Neural progenitor cell (in vitro differentiated cells): Measurements from ENCODE around the gene KIAA0825. TPM values are rescaled to one million over a fixed set of nuclear protein-coding genes. Genes with fewer than 3 reads are reported as not detected.

Experiments used
- DNase-seq: peaks from one replicate; pipeline ENCODE4 v3.0.0-alpha.2; 2016; ENCODE audit warnings: low spot score
- H2AFZ ChIP-seq: fragments of 200-600 bp; sonication (generic); replicated peaks from 2 replicates; pipeline ENCODE4 v1.6.1; 2016; ENCODE audit warnings: antibody characterized with exemption
- H3F3A ChIP-seq: fragments of 200-600 bp; sonication (generic); 2 replicates; pipeline ENCODE4 v1.6.1; 2016; ENCODE audit warnings: antibody characterized with exemption, low read depth
- H3K27ac ChIP-seq: fragments of 200-600 bp; sonication (generic); 2 replicates; pipeline ENCODE4 v1.5.1; 2016; ENCODE audit warnings: mild to moderate bottlenecking
- H3K27me3 ChIP-seq: fragments of 200-600 bp; sonication (generic); 2 replicates; pipeline ENCODE4 v1.6.1; 2016; ENCODE audit warnings: mild to moderate bottlenecking, moderate library complexity
- H3K36me3 ChIP-seq: fragments of 200-600 bp; sonication (generic); 2 replicates; pipeline ENCODE4 v1.5.1; 2016
- H3K4me1 ChIP-seq: fragments of 200-600 bp; sonication (generic); 2 replicates; pipeline ENCODE4 v1.6.1; 2016; ENCODE audit warnings: mixed run types
- H3K4me2 ChIP-seq: fragments of 200-600 bp; sonication (generic); 2 replicates; pipeline ENCODE4 v1.6.1; 2016
- H3K4me3 ChIP-seq: fragments of 200-600 bp; sonication (generic); 2 replicates; pipeline ENCODE4 v1.5.1; 2016
- H3K79me2 ChIP-seq: fragments of 200-600 bp; sonication (generic); 2 replicates; pipeline ENCODE4 v1.6.1; 2016; ENCODE audit warnings: low read depth
- H3K9ac ChIP-seq: fragments of 200-600 bp; sonication (generic); 2 replicates; pipeline ENCODE4 v1.6.1; 2016
- H3K9me3 ChIP-seq: fragments of 200-600 bp; sonication (generic); 2 replicates; pipeline ENCODE4 v1.5.1; 2016; ENCODE audit warnings: low read depth
- H4K20me1 ChIP-seq: fragments of 200-600 bp; sonication (generic); 2 replicates; pipeline ENCODE4 v1.6.1; 2016; ENCODE audit warnings: low read depth
- H3K27ac Mint-ChIP-seq: 3 replicates; pipeline ENCODE4 v1.8.0; 2021; ENCODE audit warnings: mixed read lengths
- H3K27me3 Mint-ChIP-seq: 2 replicates; pipeline ENCODE4 v1.8.0; 2022; ENCODE audit warnings: low read depth, mild to moderate bottlenecking, inconsistent platforms, moderate library complexity, mixed read lengths; ENCODE audit not compliant: insufficient read depth
- H3K36me3 Mint-ChIP-seq: 3 replicates; pipeline ENCODE4 v1.8.0; 2021; ENCODE audit warnings: mixed read lengths
- H3K4me1 Mint-ChIP-seq: 3 replicates; pipeline ENCODE4 v1.8.0; 2021; ENCODE audit warnings: mixed read lengths
- H3K4me3 Mint-ChIP-seq: 3 replicates; pipeline ENCODE4 v1.8.0; 2021; ENCODE audit warnings: mild to moderate bottlenecking, moderate library complexity, mixed read lengths
- H3K9me3 Mint-ChIP-seq: 3 replicates; pipeline ENCODE4 v1.8.0; 2020; ENCODE audit warnings: mixed read lengths
- EZH2 ChIP-seq: fragments of 200-600 bp; sonication (generic); IDR thresholded peaks from 2 replicates; pipeline ENCODE4 v1.6.1; 2017; ENCODE audit warnings: antibody characterized with exemption, mild to moderate bottlenecking, moderate library complexity
- EZH2phosphoT487 ChIP-seq: fragments of 200-600 bp; sonication (generic); IDR thresholded peaks from 2 replicates; pipeline ENCODE4 v1.6.1; 2017; ENCODE audit warnings: antibody characterized with exemption
- total RNA-seq: library from RNA; depleted of rRNA; stranded (reverse); fragments of >200 nt; gene quantifications from 2 replicates; pipeline ENCODE4 v1.2.3, GENCODE V29; 2015; ENCODE audit warnings: low replicate concordance
- TF ChIP-seq, protein P1 (sequence below): fragments of 200-600 bp; sonication (generic); IDR thresholded peaks from 2 replicates; pipeline ENCODE4 v1.5.1; 2017; ENCODE audit warnings: antibody characterized with exemption, mild to moderate bottlenecking

The KIAA0825 gene
- total RNA-seq, 1 donor from 2014 or later, result 3.7 TPM

DNA sequence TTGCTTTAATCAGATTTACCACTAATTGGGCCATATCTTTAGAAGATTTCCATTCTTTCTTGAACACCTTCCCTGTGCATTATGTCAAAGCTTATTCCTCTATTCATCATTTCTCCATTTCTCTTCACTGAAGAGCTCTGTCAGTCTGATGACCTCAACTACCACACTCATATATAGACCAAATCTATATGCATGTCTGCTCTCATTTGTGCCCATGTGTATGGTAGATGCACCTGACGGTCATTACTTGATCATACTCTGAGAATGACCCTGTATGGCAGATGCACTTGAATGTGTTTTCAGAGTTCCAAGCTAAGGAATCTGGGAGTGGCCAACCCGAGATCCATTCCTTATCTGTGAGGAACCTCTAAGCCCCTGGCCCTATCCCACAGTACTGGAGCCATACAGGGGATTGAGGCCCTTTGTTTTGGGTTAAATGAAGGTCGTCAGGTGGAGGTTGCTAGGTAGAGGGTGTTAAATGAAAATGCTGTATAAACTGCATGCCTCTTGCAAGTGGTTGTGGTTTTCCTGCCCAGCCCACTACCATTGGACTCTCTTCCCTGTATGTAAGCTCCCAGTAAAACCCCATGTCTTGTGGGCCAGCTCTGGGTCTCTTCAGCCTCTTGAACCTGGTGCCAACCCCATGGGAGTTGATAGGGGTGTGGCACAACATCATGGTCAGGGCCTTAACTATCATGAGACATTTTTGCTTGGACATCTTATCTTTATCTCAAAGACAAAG lies 229.5 kb downstream of the KIAA0825 start:
- no peaks in the 10 kb centered on the region for H3K27me3 Mint-ChIP-seq
- no peaks in the 10 kb centered on the region for H3K4me1 Mint-ChIP-seq

DNA sequence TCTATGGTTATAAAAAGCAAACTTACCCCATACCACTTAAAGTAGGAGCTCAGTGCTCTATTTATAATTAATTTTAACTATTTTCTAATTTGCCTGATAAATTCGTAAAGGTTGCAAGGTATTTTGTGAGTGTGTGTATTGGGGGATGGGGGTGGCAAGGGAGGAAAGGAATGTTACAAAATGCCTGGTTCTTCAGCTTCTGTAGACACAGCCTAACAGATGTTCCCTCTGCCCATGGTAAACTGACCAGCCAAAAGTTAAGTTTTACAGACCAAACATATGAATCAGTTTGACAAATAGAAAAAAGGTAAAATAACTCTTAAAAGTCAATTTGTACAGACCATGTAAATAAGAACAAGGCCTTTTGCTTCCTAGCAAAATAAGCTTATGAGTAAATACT lies 232.6 kb downstream of the KIAA0825 start:
- Histone ChIP-seq H3K4me2 (no peak overlapping the region), H3K27me3 (no peaks in the 10 kb centered on the region), H4K20me1 (no peaks in the 10 kb centered on the region), H3K4me3 (no peak overlapping the region), H2AFZ (no peak overlapping the region), H3K9me3 (no peaks in the 10 kb centered on the region), H3K79me2 (no peaks in the 10 kb centered on the region), H3K4me1 (no peaks in the 10 kb centered on the region), H3K27ac (no peak overlapping the region), H3K36me3 (no peaks in the 10 kb centered on the region), H3F3A (no peaks in the 10 kb centered on the region), H3K9ac (no peak overlapping the region)
- TF ChIP-seq EZH2phosphoT487 (no peak), EZH2 (no peak)
- TF ChIP-seq, protein P1, sequence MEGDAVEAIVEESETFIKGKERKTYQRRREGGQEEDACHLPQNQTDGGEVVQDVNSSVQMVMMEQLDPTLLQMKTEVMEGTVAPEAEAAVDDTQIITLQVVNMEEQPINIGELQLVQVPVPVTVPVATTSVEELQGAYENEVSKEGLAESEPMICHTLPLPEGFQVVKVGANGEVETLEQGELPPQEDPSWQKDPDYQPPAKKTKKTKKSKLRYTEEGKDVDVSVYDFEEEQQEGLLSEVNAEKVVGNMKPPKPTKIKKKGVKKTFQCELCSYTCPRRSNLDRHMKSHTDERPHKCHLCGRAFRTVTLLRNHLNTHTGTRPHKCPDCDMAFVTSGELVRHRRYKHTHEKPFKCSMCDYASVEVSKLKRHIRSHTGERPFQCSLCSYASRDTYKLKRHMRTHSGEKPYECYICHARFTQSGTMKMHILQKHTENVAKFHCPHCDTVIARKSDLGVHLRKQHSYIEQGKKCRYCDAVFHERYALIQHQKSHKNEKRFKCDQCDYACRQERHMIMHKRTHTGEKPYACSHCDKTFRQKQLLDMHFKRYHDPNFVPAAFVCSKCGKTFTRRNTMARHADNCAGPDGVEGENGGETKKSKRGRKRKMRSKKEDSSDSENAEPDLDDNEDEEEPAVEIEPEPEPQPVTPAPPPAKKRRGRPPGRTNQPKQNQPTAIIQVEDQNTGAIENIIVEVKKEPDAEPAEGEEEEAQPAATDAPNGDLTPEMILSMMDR, result no peak
- Mint-ChIP-seq H3K36me3 (peaks cover 4% of the 10 kb centered on the region), H3K4me1 (peaks cover 2% of the 10 kb centered on the region), H3K4me3 (no peak overlapping the region), H3K27me3 (peaks cover 2% of the 10 kb centered on the region), H3K9me3 (no peaks in the 10 kb centered on the region), H3K27ac (no peak overlapping the region)
- no peak for DNase-seq

More for the DNA sequence above, 229.5 kb downstream of the KIAA0825 start:
- TF ChIP-seq EZH2phosphoT487 (no peak), EZH2 (no peak)
- TF ChIP-seq, protein P1, result no peak
- Histone ChIP-seq H3K79me2 (no peaks in the 10 kb centered on the region), H3K36me3 (no peaks in the 10 kb centered on the region), H3K27ac (no peak overlapping the region), H3K9me3 (no peaks in the 10 kb centered on the region), H3K4me3 (no peak overlapping the region), H2AFZ (no peak overlapping the region), H3K4me1 (peaks cover 5% of the 10 kb centered on the region), H3F3A (no peaks in the 10 kb centered on the region), H3K27me3 (no peaks in the 10 kb centered on the region), H4K20me1 (no peaks in the 10 kb centered on the region), H3K9ac (no peak overlapping the region), H3K4me2 (no peak overlapping the region)
- Mint-ChIP-seq H3K27ac (no peak overlapping the region), H3K36me3 (peaks cover 4% of the 10 kb centered on the region), H3K4me3 (no peak overlapping the region), H3K9me3 (no peaks in the 10 kb centered on the region)
- DNase-seq, result no peak

- no peak overlapping the region for H2AFZ ChIP-seq
- no peaks in the 10 kb centered on the region for H3K27me3 ChIP-seq
- no peaks in the 10 kb centered on the region for H3K9me3 Mint-ChIP-seq
- H3K27ac Mint-ChIP-seq, result no peak overlapping the region
- H3F3A ChIP-seq, result no peaks in the 10 kb centered on the region
- peaks cover 4% of the 10 kb centered on the region for H3K4me1 Mint-ChIP-seq
- no peaks in the 10 kb centered on the region for H3K36me3 ChIP-seq
- H3K27me3 Mint-ChIP-seq, result peaks cover 2% of the 10 kb centered on the region
- DNase-seq, result no peak
- H3K4me2 ChIP-seq, result no peak overlapping the region
- H3K79me2 ChIP-seq, result no peaks in the 10 kb centered on the region
- no peak for TF ChIP-seq EZH2phosphoT487
- TF ChIP-seq, protein P1, result no peak
- no peak for TF ChIP-seq EZH2
- H3K9me3 ChIP-seq, result no peaks in the 10 kb centered on the region
- no peaks in the 10 kb centered on the region for H3K36me3 Mint-ChIP-seq
- no peak overlapping the region for H3K4me3 Mint-ChIP-seq
- H3K27ac ChIP-seq, result no peak overlapping the region
- no peak overlapping the region for H3K4me3 ChIP-seq
- H3K9ac ChIP-seq, result no peak overlapping the region
- no peaks in the 10 kb centered on the region for H3K4me1 ChIP-seq
- no peaks in the 10 kb centered on the region for H4K20me1 ChIP-seq
Observed at GRCh38 chr5:94378062-94378461, 240.3 kb downstream of the KIAA0825 start.
